ENCODE measurements around the gene B4GALNT1.
"Not testable (repeated sequence)": the region's sequence is repeated elsewhere in the genome, so short reads cannot be mapped to it uniquely, and the experiment has no call there.

- TF ChIP-seq, protein P1, sequence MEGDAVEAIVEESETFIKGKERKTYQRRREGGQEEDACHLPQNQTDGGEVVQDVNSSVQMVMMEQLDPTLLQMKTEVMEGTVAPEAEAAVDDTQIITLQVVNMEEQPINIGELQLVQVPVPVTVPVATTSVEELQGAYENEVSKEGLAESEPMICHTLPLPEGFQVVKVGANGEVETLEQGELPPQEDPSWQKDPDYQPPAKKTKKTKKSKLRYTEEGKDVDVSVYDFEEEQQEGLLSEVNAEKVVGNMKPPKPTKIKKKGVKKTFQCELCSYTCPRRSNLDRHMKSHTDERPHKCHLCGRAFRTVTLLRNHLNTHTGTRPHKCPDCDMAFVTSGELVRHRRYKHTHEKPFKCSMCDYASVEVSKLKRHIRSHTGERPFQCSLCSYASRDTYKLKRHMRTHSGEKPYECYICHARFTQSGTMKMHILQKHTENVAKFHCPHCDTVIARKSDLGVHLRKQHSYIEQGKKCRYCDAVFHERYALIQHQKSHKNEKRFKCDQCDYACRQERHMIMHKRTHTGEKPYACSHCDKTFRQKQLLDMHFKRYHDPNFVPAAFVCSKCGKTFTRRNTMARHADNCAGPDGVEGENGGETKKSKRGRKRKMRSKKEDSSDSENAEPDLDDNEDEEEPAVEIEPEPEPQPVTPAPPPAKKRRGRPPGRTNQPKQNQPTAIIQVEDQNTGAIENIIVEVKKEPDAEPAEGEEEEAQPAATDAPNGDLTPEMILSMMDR (IDR thresholded peaks at IDR 0.05; ENCODE audit: poor library complexity): not testable (repeated sequence)
- not testable (repeated sequence) for TF ChIP-seq EZH2phosphoT487 (IDR thresholded peaks at IDR 0.05; ENCODE audit: low read depth, severe bottlenecking, unreplicated experiment)
These were observed 23.4 kb upstream of the B4GALNT1 start for GRCh38 chr12:57656408-57656807.

Data from hepatocyte (in vitro differentiated cells).